H7 (cell line): ENCODE data around the gene ATAD5. TPM values are rescaled to one million over a fixed set of nuclear protein-coding genes. Genes with fewer than 3 reads are reported as not detected.
A peak's percentile ranks its signal among the peaks of the same experiment; 100 is the strongest.
"Not testable (repeated sequence)": the region's sequence is repeated elsewhere in the genome, so short reads cannot be mapped to it uniquely, and the experiment has no call there.

Experiments used
- DNase-seq: peaks from one replicate; pipeline ENCODE4 v3.0.0; 2012
- H3K27me3 ChIP-seq: 2 replicates; pipeline ENCODE4 v1.6.0; 2011; ENCODE audit warnings: mild to moderate bottlenecking, low read length; ENCODE audit not compliant: control insufficient read depth, insufficient read depth
- H3K36me3 ChIP-seq: replicated peaks from 2 replicates; pipeline ENCODE4 v1.5.1; 2011; ENCODE audit warnings: low read length; ENCODE audit not compliant: control insufficient read depth, insufficient read depth
- H3K4me3 ChIP-seq: 2 replicates; pipeline ENCODE4 v1.5.1; 2011; ENCODE audit warnings: low read depth, mild to moderate bottlenecking, control low read depth, low read length, moderate library complexity; ENCODE audit not compliant: insufficient read depth
- total RNA-seq: library from RNA; depleted of rRNA; stranded (reverse); fragments of >200 nt; shearing (Covaris generic); gene quantifications from 2 replicates; pipeline ENCODE4 v1.2.3, GENCODE V29; 2014

Gene ATAD5
- total RNA-seq, 1 experiment from 2014 or later: 7.7 TPM

DNA sequence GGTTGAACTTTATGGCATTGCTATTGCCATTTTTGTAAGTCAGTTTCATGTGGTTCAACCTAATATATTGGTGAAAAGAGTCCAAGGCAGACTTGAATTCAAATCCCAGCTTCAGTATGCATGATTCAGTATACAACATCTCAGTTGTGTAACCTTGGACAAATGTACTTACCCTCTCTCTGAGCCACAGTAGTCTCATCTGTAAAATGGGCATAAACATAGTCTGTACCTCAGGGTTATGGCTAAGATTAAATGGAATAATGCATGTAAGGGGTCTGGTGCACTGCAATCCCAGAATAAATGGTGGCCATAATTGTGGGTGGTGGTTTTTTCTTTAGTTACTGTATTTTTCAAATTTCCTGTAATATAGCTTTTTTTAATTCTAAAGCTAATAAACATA, 85.3 kb downstream of the ATAD5 start:
- H3K4me3 ChIP-seq: no peak overlapping the region
- no peak for DNase-seq
- H3K27me3 ChIP-seq: peaks cover 20% of the 10 kb centered on the region
- no peaks in the 10 kb centered on the region for H3K36me3 ChIP-seq

DNA sequence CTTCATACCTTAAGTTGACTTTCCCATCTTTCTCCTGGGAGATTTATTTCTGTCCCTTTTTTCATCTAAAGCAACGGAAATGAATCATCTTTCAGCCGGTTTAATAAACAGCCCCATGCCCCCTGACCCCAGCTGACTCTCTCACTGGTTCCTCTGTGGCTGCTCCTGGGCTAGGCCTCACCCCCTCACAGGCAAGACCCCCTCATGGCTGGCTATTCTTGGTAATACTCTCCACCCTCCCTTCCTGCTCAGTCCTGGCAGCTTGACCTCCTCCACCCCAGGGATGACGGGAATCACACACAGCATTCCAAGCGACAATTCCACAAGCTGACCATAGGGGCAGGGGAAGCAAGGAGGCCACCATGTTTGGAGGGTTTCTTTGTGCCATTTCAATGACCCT, 88.5 kb downstream of the ATAD5 start:
- peak; percentile 80 for DNase-seq
- H3K27me3 ChIP-seq: peaks cover 41% of the 10 kb centered on the region
- no peak overlapping the region for H3K4me3 ChIP-seq
- no peaks in the 10 kb centered on the region for H3K36me3 ChIP-seq

- no peaks in the 10 kb centered on the region for H3K36me3 ChIP-seq
Observed at GRCh38 chr17:30920683-30921543, 89.1 kb downstream of the ATAD5 start.

DNA sequence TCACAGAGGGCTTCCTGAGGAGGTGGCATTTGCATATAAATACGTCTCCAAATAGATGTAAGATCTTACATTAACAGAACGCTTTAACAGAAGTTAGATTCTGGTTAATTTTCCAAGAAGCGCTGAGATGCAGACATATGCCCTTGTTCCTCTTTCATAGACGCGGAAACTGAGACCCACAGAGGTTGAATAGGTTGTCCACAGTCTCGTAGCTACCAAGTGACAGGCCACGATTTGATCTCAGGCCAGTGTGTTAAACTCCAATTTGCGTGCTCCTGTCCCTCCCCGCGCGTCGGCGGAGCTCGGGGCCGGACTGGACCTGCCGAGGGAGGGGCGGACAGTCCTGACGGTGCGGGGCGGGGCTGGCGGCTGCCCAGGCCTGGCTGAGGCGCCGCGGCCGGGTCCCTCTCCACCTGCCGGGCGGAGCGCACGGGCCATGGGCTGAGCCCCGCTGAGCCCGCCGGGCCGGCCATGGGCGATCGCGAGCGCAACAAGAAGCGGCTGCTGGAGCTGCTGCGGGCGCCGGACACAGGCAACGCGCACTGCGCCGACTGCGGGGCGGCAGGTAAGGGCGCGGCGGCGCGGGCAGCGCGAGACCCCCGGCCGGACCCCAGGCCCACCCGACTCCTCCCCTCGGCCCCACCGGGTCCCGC, 89.9 kb downstream of the ATAD5 start, which contains the start of gene ADAP2:
TSS of gene ADAP2 (plus strand) at position 402 of the 653 bp plus-strand sequence. CDS start at position 472, 70 bp downstream.
- DNase-seq: peak; percentile 91
- Histone ChIP-seq H3K36me3 (no peaks in the 10 kb centered on the region), H3K4me3 (peak within 1 kb of the TSS; percentile 34), H3K27me3 (peaks cover 41% of the 10 kb centered on the region)

More at GRCh38 chr17:30920683-30921543, 89.1 kb downstream of the ATAD5 start:
- Histone ChIP-seq H3K27me3 (peaks cover 41% of the 10 kb centered on the region), H3K4me3 (no peak overlapping the region)
- no peak for DNase-seq

- Histone ChIP-seq H3K4me3 (peak overlapping the region; percentile 34), H3K27me3 (peaks cover 41% of the 10 kb centered on the region), H3K36me3 (no peaks in the 10 kb centered on the region)
- DNase-seq: peak; percentile 75
Observed at GRCh38 chr17:30922235-30923030, 90.7 kb downstream of the ATAD5 start.

- H3K27me3 ChIP-seq: peaks cover 41% of the 10 kb centered on the region
- H3K4me3 ChIP-seq: no peak overlapping the region
- H3K36me3 ChIP-seq: no peaks in the 10 kb centered on the region
- peak; percentile 56 for DNase-seq
Observed at GRCh38 chr17:30924341-30924740, 92.6 kb downstream of the ATAD5 start.

DNA sequence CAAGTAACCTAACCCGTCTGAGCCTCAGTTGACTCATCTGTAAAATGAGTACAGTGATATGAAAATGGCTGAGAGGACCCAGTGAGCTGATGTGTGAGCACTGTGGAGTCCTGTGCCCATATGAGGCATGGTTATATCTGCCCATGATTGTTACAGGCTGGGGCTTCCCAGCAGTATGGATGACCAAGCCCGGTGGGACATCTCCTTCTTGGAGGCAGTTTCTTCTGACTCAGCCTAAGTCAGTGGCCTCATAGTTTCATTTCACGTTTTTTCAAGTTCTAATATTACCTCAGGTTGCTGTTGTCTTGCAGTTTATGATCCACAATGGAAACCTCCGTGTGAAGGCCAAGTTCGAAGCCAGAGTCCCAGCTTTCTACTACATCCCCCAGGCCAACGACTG, 94.8 kb downstream of the ATAD5 start:
- Histone ChIP-seq H3K4me3 (no peak overlapping the region), H3K27me3 (peaks cover 26% of the 10 kb centered on the region), H3K36me3 (no peaks in the 10 kb centered on the region)
- no peak for DNase-seq

- no peak overlapping the region for H3K4me3 ChIP-seq
- peaks cover 14% of the 10 kb centered on the region for H3K27me3 ChIP-seq
- DNase-seq: no peak
- H3K36me3 ChIP-seq: no peaks in the 10 kb centered on the region
Observed at GRCh38 chr17:30927756-30928155, 96.0 kb downstream of the ATAD5 start.

DNA sequence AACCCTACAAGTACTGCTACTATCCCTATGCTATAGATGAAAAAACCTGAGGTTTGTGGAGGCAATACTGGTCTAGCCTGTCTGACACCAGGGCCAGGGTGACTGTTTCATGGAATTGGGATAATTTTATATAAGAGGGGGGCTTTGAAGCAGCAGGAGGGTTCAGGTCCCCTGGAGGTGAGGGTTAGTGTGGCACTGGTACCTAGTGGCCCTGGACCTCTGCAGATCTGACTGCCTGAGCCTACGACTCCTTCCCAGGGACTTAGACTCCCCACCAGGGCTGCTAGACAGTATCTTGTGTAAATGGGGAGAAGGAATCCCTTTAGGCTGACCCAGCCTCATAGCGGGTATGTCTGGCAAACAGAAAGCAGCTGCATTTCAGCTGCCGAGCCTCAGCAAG, 96.8 kb downstream of the ATAD5 start:
- H3K36me3 ChIP-seq: no peaks in the 10 kb centered on the region

DNA sequence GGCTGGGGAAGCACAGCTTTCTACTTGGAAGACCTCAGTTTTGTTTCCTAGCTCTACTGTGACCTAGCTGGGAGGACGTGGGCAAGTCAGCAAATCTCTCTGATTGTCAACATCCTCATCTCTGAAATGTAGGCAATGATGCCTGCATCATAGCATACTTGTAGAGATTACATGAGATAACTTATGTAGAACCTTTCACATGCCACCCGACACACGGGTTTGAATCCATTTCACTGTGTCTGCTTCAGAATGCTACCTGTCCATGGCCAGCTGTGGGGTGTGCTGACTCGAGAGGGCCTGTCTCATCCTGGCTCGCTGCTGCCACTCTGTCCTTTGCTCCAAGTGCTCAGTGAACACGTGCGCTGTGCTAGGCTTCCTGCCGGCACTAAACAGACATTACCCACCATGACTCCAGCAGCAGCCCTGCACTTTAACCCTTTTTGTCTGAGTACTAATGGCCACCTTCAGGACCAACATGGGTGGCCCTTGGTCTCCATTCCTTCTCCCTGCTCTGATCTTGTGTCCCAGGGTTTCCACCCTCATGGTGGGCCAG, 97.4 kb downstream of the ATAD5 start:
- Histone ChIP-seq H3K36me3 (no peaks in the 10 kb centered on the region), H3K4me3 (no peak overlapping the region), H3K27me3 (peaks cover 4% of the 10 kb centered on the region)
- DNase-seq: no peak

More for the DNA sequence above, 96.8 kb downstream of the ATAD5 start:
- peaks cover 7% of the 10 kb centered on the region for H3K27me3 ChIP-seq
- DNase-seq: no peak
- H3K4me3 ChIP-seq: no peak overlapping the region

DNA sequence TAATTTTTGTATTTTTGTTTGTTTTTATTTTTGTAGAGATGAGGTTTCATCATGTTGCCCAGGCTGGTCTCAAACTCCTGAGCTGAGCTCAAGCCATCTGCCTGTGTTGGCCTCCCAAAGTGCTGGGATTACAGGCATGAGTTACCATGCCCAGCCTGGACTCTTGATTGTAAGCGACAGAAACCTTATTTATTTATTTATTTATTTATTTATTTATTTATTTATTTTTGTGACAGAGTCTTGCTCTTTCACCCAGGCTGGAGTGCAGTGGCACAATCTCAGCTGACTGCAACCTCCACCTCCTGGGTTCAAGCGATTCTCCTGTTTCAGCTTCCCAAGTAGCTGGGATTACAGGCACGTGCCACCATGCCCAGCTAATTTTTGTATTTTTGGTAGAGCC, 98.1 kb downstream of the ATAD5 start:
- H3K4me3 ChIP-seq, DNase-seq, H3K36me3 ChIP-seq, H3K27me3 ChIP-seq: not testable (repeated sequence)

GRCh38 chr17:30930495-30930894, 98.7 kb downstream of the ATAD5 start:
- Histone ChIP-seq H3K4me3 (no peak overlapping the region), H3K36me3 (no peaks in the 10 kb centered on the region), H3K27me3 (no peaks in the 10 kb centered on the region)
- DNase-seq: no peak

GRCh38 chr17:30931582-30931981, 99.8 kb downstream of the ATAD5 start:
- H3K36me3 ChIP-seq, H3K4me3 ChIP-seq, H3K27me3 ChIP-seq, DNase-seq: not testable (repeated sequence)

GRCh38 chr17:30933966-30934365, 102.2 kb downstream of the ATAD5 start:
- no peaks in the 10 kb centered on the region for H3K27me3 ChIP-seq
- H3K4me3 ChIP-seq: no peak overlapping the region
- no peak for DNase-seq

More at GRCh38 chr17:30933966-30934365, 102.2 kb downstream of the ATAD5 start:
- no peaks in the 10 kb centered on the region for H3K36me3 ChIP-seq
